Epithelial cell of proximal tubule (primary cell): Measurements from ENCODE around the gene ACTG2. TPM values are rescaled to one million over a fixed set of nuclear protein-coding genes. Genes with fewer than 3 reads are reported as not detected.

Experiments
- DNase-seq: peaks from one replicate; pipeline ENCODE4 v3.0.0-alpha.2; 2011; ENCODE audit warnings: low read depth
- H3K4me3 ChIP-seq: 2 replicates; pipeline ENCODE4 v1.5.1; 2011; ENCODE audit warnings: low read depth, mild to moderate bottlenecking, low read length
- total RNA-seq: library from RNA; depleted of rRNA; stranded (reverse); fragments of >200 nt; gene quantifications from 2 replicates; pipeline ENCODE4 v1.2.3, GENCODE V29; 2015
- TF ChIP-seq, protein P1 (sequence below): conservative IDR thresholded peaks from 2 replicates; pipeline ENCODE4 v1.5.1; 2012; ENCODE audit warnings: low read depth, mild to moderate bottlenecking, low read length

ACTG2 gene
- total RNA-seq, 1 donor from 2014 or later = not detected

DNA sequence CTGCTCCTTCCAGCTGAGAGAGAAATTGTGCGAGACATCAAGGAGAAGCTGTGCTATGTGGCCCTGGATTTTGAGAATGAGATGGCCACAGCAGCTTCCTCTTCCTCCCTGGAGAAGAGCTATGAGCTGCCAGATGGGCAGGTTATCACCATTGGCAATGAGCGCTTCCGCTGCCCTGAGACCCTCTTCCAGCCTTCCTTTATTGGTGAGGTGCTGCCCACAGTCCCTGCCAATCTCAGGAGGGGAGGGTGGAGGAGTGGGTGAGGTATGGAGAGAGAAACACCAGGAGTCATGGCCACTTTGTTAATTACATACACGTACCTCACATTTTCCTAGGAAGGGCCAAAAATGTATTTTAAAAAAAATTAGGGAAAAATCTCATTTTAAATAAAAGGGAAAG, 21.9 kb downstream of the ACTG2 start:
- TF ChIP-seq, protein P1, sequence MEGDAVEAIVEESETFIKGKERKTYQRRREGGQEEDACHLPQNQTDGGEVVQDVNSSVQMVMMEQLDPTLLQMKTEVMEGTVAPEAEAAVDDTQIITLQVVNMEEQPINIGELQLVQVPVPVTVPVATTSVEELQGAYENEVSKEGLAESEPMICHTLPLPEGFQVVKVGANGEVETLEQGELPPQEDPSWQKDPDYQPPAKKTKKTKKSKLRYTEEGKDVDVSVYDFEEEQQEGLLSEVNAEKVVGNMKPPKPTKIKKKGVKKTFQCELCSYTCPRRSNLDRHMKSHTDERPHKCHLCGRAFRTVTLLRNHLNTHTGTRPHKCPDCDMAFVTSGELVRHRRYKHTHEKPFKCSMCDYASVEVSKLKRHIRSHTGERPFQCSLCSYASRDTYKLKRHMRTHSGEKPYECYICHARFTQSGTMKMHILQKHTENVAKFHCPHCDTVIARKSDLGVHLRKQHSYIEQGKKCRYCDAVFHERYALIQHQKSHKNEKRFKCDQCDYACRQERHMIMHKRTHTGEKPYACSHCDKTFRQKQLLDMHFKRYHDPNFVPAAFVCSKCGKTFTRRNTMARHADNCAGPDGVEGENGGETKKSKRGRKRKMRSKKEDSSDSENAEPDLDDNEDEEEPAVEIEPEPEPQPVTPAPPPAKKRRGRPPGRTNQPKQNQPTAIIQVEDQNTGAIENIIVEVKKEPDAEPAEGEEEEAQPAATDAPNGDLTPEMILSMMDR = no peak
- H3K4me3 ChIP-seq = no peak overlapping the region
- DNase-seq = no peak

DNA sequence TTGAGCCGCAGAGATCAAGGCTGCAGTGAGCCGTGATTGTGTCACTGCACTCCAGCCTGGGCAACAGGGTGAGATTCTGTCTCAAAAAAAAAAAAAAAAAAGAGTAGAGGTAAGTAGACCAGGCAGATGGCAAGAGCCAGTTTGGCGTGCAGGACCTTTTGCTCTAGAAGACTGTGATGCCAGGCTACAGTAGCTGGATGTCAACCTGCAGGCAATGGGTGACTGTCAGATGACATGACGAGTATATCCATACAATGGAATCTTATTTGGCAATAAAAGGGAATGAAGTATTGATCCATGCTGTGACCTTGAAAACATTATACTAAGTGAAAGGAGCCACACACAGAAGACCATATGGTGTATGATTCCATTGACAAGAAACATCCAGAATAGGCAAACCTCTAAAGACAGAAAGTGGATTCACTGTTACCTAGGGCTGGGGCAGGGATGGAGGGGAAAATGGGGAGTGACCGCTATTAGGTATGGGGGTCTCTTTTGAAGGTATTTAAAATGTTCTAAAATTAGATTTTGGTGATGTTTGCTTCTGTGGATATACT, 22.7 kb downstream of the ACTG2 start:
- H3K4me3 ChIP-seq = no peak overlapping the region
- TF ChIP-seq, protein P1 = no peak
- DNase-seq = no peak

DNA sequence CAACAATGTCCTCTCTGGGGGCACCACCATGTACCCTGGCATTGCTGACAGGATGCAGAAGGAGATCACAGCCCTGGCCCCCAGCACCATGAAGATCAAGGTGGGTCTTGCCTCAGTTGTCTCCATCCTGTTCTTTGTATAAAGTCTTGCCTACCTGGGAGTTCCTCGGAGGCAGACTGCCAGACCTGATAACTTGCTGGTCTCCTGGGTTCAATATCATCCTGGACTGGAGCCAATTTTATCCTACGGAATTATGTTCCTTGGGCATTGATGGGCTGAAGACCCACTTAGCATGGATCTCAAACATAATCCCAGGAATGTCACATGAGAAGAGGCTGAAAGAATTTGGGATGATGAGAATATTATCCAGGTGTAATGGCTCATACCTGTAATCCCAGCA, 23.9 kb downstream of the ACTG2 start:
- TF ChIP-seq, protein P1 = no peak
- DNase-seq = no peak
- no peak overlapping the region for H3K4me3 ChIP-seq

DNA sequence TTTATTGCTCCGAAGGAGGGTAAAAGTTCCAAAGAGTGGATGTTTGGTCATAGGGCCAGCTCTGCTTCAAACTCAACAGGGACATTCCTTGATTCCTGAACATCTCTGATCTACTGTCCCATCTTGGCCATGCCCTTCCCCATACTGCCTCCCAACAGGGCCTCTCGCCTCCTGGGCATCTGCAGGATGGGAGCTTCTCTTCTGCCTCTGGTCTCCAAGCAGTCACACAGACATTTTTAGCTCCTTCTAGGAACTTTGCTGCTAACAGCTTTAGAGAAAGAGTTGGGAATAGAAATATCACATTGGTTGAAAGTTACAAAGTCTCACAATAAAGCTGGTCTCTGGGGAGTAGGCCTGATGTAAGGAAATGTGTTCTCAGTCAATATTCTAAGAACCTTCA, 24.5 kb downstream of the ACTG2 start:
- no peak overlapping the region for H3K4me3 ChIP-seq
- TF ChIP-seq, protein P1 = no peak
- no peak for DNase-seq

DNA sequence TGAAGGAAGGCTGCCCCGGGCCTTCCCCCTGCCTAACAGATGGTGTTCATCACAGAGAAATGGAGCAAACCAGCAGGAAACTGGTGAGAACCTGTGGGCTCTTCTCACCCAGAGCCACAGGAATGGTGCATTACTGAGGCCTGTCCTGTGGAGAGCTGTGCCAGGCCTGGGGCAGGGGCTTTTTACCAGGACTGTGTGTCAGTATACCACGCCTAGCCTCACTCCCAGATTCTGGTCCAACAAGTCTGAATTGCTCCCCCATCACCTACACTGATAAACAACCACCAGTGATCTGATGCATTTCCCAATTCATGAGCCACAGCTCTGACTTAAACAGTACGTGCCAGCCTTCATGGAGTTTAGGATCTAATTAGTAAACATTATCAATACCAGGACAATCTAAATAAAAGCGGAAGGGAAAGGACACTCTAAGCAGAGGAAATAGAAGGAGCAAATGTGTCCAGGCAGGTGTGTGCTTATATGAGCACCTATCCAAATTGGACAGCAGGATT, 24.9 kb downstream of the ACTG2 start:
- TF ChIP-seq, protein P1 = no peak
- no peak for DNase-seq
- H3K4me3 ChIP-seq = no peak overlapping the region

DNA sequence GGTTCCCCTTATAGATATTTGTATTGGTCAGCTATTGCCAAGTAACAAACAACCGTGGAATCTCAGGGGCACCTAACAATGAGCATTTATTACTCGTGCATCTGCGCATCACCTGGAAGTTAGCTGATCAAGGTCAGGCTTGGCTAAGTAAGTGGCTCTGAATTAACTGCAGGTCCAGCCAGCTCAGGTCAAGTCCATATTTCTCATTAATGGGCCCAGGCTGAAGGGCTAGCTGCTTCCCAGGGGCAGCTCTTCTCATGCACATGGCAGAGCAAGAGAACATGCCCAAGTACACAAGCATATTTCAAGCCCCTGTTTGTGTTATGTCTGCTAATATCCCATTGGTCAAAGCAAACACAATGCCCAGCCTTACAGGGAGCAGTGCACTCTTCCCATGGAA, 26.0 kb downstream of the ACTG2 start:
- no peak overlapping the region for H3K4me3 ChIP-seq
- DNase-seq = no peak
- TF ChIP-seq, protein P1 = no peak

DNA sequence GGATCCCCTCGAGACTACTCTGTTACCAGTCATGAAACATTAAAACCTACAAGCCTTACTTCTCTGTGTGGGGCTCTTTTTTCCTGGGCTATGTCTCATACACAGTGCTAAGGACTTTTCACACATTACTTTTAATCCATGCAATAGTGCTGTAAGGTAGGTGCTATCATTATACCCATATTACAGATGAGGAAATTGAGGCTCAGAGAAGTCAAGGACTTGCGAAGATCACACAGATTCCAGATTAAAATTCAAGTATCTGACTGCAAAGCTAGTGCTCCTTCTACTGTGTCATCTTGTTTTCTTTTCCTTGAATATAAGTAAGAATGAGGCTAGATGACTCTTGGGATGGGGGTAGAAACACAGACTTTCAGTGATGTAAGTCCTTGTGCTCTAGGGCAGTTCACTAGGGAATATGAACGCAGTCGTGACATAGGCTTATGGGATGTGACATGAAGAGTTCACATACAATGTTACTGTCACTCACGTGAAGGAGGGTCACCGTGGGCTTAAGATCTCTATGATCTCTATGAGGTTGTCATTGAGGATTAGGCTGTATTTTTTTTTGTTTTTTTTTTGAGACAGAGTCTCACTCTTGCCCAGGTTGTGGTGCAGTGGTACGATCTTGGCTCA, 26.9 kb downstream of the ACTG2 start:
- no peak for DNase-seq
- TF ChIP-seq, protein P1 = no peak
- no peak overlapping the region for H3K4me3 ChIP-seq
